PFSK-1 (cell line): ENCODE data around the gene ACY1.

Experiments used
- FOXP2 ChIP-seq: optimal IDR thresholded peaks from 2 replicates; pipeline ENCODE3; 2011; ENCODE audit warnings: borderline replicate concordance, control low read depth, inconsistent platforms; ENCODE audit not compliant: insufficient read depth; ENCODE audit errors: extremely low read length, extremely low read depth
- POLR2AphosphoS5 ChIP-seq: IDR thresholded peaks from 2 replicates; pipeline ENCODE4 v1.6.1; 2012; ENCODE audit warnings: low read depth, mild to moderate bottlenecking, control low read depth, low read length, moderate library complexity
- REST ChIP-seq, 2 experiments: IDR thresholded peaks; 2 replicates each; pipeline versions ENCODE4 v1.6.1 to v1.8.0; 2011 to 2012; ENCODE audit warnings: low read depth in 2 of 2, low read length in 2 of 2, control low read depth in 1 of 2, inconsistent platforms in 1 of 2, mild to moderate bottlenecking in 1 of 2, moderate library complexity in 1 of 2; ENCODE audit not compliant: insufficient read depth in 1 of 2
- SIN3A ChIP-seq: IDR thresholded peaks from 2 replicates; pipeline ENCODE4 v1.6.1; 2012; ENCODE audit warnings: mild to moderate bottlenecking, low read length, moderate library complexity, borderline replicate concordance; ENCODE audit not compliant: insufficient read depth
- TAF1 ChIP-seq: IDR thresholded peaks from 2 replicates; pipeline ENCODE4 v1.6.1; 2012; ENCODE audit warnings: low read length, control low read depth, borderline replicate concordance; ENCODE audit not compliant: insufficient read depth

The ACY1 gene

GRCh38 chr3:51949121-51949520, 34.2 kb upstream of the ACY1 start:
- TF ChIP-seq SIN3A (no peak), FOXP2 (no peak), POLR2AphosphoS5 (no peak), REST (IDR thresholded peaks at IDR 0.05; ENCODE audit: insufficient read depth in 1 of 2, low read depth in 2 of 2, low read length in 2 of 2) (no peak), TAF1 (no peak)

- TF ChIP-seq FOXP2 (no peak), SIN3A (no peak), TAF1 (no peak), REST (IDR thresholded peaks at IDR 0.05; ENCODE audit: insufficient read depth in 1 of 2, low read depth in 2 of 2, low read length in 2 of 2) (no peak)
Measured at GRCh38 chr3:51950899-51951298, 32.4 kb upstream of the ACY1 start.

- TF ChIP-seq TAF1 (no peak), SIN3A (no peak), POLR2AphosphoS5 (no peak)
Measured at GRCh38 chr3:51953445-51953844, 29.9 kb upstream of the ACY1 start.

- TF ChIP-seq POLR2AphosphoS5: no peak
Measured at GRCh38 chr3:51954105-51954504, 29.2 kb upstream of the ACY1 start.

GRCh38 chr3:51954713-51955112, 28.6 kb upstream of the ACY1 start:
- TF ChIP-seq TAF1: no peak
- no peak for TF ChIP-seq REST (IDR thresholded peaks at IDR 0.05; ENCODE audit: insufficient read depth in 1 of 2, low read depth in 2 of 2, low read length in 2 of 2)
- TF ChIP-seq FOXP2: no peak
- TF ChIP-seq POLR2AphosphoS5: no peak
- no peak for TF ChIP-seq SIN3A

- TF ChIP-seq SIN3A (no peak), POLR2AphosphoS5 (no peak), REST (IDR thresholded peaks at IDR 0.05; ENCODE audit: insufficient read depth in 1 of 2, low read depth in 2 of 2, low read length in 2 of 2) (no peak)
Measured at GRCh38 chr3:51955175-51955892, 28.0 kb upstream of the ACY1 start, which contains the start of gene GPR62. Gene GPR62, plus strand, starts transcription at chr3:51955381. Its CDS starts 272 bp downstream, at chr3:51955653.
